Activated T-cell treated with anti-CD3 and anti-CD28 coated beads, Interleukin-2, amount 50 U/mL, for 4 hours (primary cell): ENCODE data around the gene RFESD. TPM values are rescaled to one million over a fixed set of nuclear protein-coding genes. Genes with fewer than 3 reads are reported as not detected.
A peak's percentile ranks its signal among the peaks of the same experiment; 100 is the strongest.
"Not testable (repeated sequence)": the region's sequence is repeated elsewhere in the genome, so short reads cannot be mapped to it uniquely, and the experiment has no call there.

Experiments
- ATAC-seq, 2 donors: fragments of 200-7000 bp; cut with Tn5 transposase; one replicate each; pipeline ENCODE4 v1.10.0; 2021
- DNase-seq: peaks from one replicate; pipeline ENCODE4 v3.0.0-alpha.2; 2020
- H3K27me3 Mint-ChIP-seq: one replicate; pipeline ENCODE4 v1.8.0; 2021; ENCODE audit warnings: low read depth, mixed read lengths
- H3K36me3 Mint-ChIP-seq: one replicate; pipeline ENCODE4 v1.8.0; 2022; ENCODE audit warnings: mixed read lengths; ENCODE audit not compliant: insufficient read depth
- H3K4me1 Mint-ChIP-seq: one replicate; pipeline ENCODE4 v1.8.0; 2021; ENCODE audit warnings: low read depth, mixed read lengths
- H3K4me3 Mint-ChIP-seq: one replicate; pipeline ENCODE4 v1.8.0; 2021; ENCODE audit warnings: mild to moderate bottlenecking, moderate library complexity, mixed read lengths
- H3K9me3 Mint-ChIP-seq: one replicate; pipeline ENCODE4 v1.8.0; 2021; ENCODE audit warnings: mixed read lengths
- total RNA-seq, 3 donors: library from RNA; stranded (reverse); gene quantifications; one replicate each; pipeline ENCODE4 v1.2.1, GENCODE V29; 2021

The RFESD gene
- total RNA-seq, 3 donors from 2014 or later = 3.2 to 5.4 (median 5.1) TPM

DNA sequence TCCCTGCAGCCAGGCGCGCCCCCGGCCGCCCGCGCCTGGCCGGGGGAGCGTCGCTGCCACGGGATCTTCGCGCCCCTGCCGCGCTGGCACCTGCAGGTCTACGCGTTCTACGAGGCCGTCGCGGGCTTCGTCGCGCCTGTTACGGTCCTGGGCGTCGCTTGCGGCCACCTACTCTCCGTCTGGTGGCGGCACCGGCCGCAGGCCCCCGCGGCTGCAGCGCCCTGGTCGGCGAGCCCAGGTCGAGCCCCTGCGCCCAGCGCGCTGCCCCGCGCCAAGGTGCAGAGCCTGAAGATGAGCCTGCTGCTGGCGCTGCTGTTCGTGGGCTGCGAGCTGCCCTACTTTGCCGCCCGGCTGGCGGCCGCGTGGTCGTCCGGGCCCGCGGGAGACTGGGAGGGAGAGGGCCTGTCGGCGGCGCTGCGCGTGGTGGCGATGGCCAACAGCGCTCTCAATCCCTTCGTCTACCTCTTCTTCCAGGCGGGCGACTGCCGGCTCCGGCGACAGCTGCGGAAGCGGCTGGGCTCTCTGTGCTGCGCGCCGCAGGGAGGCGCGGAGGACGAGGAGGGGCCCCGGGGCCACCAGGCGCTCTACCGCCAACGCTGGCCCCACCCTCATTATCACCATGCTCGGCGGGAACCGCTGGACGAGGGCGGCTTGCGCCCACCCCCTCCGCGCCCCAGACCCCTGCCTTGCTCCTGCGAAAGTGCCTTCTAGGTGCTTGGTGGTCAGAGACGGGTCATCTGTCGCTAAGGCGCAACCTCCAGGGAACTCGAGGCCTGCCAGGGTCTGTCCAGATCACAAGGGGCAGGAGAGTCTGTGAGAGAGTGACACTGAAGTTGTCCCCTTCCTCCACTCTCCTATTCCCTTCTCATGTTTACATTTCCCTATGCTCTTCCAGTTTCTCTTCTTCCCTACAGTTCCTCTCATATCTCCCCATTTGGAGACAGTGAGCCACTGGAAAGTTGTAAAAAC, 25.4 kb upstream of the RFESD start:
- H3K4me1 Mint-ChIP-seq = peaks cover 58% of the 10 kb centered on the region
- H3K4me3 Mint-ChIP-seq = peak overlapping the region; percentile 79
- no peaks in the 10 kb centered on the region for H3K36me3 Mint-ChIP-seq
- no peaks in the 10 kb centered on the region for H3K9me3 Mint-ChIP-seq
- ATAC-seq (peak; percentile 56 to 58), DNase-seq (peak; percentile 41)
- no peaks in the 10 kb centered on the region for H3K27me3 Mint-ChIP-seq

DNA sequence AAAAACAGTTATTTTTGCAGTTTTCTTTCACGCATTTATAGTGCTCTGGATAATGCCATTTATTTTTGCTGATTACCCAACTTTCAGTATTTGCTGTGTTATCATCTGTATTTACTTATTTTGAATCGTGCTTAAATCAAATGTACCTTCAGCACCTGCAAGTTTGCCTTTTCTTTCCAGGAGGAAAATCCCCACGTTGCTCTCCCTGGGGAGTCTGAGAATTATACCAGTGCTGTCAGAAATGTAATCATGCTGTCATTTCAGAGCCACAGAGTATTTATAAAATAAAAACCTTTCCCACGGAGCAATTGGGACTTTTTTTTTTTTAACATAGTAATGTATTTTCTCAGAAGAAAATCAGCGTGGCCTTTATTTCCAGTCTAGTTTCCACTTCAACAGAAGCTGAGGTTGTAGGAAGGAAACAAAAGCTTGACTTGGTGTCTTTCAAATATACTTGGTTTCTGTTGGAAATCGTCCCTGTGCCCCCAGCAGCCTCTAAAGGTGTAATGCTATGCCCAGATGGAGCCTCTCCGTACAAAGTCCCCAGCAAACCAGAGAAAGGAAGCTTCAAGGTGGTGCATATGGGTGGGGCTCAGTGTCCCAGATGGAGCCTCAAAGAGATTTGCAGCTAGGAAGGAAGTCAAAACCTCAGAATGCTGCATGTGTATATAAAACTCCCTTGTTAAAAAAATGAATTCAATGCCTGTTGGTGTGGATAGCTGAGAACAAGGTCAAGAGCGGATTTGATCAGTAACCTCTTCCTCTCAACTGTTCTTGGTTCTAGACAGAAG, 24.5 kb upstream of the RFESD start:
- Mint-ChIP-seq H3K9me3 (no peaks in the 10 kb centered on the region), H3K4me1 (peaks cover 52% of the 10 kb centered on the region), H3K4me3 (peak overlapping the region; percentile 79), H3K36me3 (no peaks in the 10 kb centered on the region), H3K27me3 (no peaks in the 10 kb centered on the region)
- DNase-seq (no peak), ATAC-seq (no peak)

DNA sequence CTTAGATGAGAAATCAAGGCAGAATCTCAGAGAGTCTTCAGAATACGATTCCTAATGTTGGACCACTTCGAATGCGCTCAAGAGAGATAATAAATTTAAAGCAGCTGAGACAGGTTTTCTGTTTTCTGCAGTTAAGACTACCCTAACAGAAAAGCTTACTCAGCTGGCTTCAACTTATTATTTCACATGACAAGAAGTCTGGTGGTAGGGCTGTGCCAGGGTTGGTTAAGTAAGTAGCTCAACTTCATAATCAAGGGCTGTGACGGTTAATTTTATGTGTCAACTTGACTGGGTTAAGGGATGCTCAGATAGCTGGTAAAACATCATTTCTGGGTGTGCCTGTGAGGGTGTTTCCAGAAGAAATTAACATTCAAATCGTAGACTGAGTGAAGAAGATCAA, 22.9 kb upstream of the RFESD start:
- Mint-ChIP-seq H3K27me3 (no peaks in the 10 kb centered on the region), H3K4me3 (no peak overlapping the region), H3K4me1 (peaks cover 42% of the 10 kb centered on the region), H3K36me3 (no peaks in the 10 kb centered on the region), H3K9me3 (no peaks in the 10 kb centered on the region)
- ATAC-seq (no peak), DNase-seq (no peak)

DNA sequence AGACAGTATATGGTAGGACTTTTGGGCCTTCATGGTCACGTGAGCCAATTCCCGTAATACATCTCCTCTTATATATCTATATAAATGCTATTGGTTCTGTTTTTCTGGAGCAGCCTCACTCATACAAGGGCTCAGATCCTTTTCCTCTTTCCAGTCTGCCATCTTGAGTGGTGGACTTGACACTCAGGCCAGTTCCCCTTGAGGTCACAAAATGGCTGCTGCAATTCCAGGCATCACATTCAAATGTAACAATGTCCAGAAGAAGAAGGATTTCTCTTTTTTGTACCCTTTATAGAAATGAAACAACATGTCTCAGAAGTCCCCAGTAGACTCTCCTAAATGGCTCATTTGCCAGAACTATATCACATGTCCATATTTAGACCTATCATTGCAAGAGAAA, 22.2 kb upstream of the RFESD start:
- DNase-seq (no peak), ATAC-seq (no peak)
- Mint-ChIP-seq H3K36me3 (no peaks in the 10 kb centered on the region), H3K4me3 (no peak overlapping the region), H3K27me3 (no peaks in the 10 kb centered on the region), H3K4me1 (peaks cover 36% of the 10 kb centered on the region), H3K9me3 (no peaks in the 10 kb centered on the region)

DNA sequence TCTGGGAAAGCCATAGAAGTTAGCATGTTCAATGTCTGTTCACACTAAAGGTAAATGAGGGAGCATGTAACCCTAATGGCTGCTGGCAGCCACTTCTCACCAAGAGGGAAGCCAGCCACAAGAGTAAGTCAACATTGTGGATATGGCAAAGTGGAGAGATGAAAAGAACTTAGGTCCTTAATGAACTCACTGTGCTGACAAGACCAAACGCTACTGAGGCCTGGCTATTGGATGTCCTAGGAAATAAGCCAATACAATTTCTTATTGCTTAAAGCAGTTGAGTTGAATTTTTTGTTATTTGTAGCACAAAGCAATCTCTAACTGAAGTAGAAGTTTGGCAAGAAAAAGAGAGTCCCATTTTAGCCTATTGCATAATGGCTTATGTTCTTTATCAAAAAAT, 19.9 kb upstream of the RFESD start:
- no peak for ATAC-seq
- H3K4me3 Mint-ChIP-seq = no peak overlapping the region
- no peaks in the 10 kb centered on the region for H3K27me3 Mint-ChIP-seq
- peaks cover 2% of the 10 kb centered on the region for H3K9me3 Mint-ChIP-seq
- no peaks in the 10 kb centered on the region for H3K36me3 Mint-ChIP-seq
- DNase-seq = no peak
- H3K4me1 Mint-ChIP-seq = peaks cover 33% of the 10 kb centered on the region

DNA sequence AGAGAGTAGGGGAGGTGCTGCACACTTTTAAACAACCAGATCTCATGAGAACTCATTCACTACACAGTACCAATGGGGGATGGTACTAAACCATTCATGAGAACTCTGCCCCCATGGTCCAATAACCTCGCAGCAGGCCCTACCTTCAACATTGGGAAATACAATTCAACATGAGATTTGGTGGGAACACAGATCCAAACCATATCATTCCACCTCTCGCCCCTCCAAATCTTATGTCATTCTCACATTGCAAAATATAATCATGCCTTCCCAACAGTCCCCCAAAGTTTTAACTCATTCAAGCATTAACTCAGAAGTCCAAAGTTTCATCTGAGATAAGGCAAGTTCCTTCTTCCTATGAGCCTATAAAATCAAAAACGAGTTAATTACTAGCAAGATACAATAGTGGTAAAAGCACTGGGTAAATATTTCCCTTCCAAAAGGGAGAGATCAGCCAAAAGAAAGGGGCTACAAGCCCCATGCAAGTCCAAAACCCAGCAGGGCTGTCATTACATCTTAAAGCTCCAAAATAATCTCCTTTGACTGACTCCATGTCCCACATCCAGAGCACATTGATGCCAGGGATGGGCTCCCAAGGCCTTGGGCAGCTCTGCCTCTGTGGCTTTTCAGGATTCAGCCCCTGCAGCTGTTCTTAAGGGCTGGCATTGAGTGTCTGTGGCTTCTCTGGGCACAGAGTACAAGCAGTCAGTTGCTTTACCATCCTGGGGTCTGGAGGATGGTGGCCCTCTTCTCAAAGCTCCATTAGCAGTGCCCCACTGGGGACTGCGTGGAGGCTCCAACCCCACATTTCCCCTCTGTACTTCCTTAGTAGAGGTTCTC, 18.4 kb upstream of the RFESD start:
- peaks cover 30% of the 10 kb centered on the region for H3K4me1 Mint-ChIP-seq
- DNase-seq (no peak), ATAC-seq (no peak)
- H3K27me3 Mint-ChIP-seq = no peaks in the 10 kb centered on the region
- no peak overlapping the region for H3K4me3 Mint-ChIP-seq
- peaks cover 11% of the 10 kb centered on the region for H3K9me3 Mint-ChIP-seq
- peaks cover 1% of the 10 kb centered on the region for H3K36me3 Mint-ChIP-seq

DNA sequence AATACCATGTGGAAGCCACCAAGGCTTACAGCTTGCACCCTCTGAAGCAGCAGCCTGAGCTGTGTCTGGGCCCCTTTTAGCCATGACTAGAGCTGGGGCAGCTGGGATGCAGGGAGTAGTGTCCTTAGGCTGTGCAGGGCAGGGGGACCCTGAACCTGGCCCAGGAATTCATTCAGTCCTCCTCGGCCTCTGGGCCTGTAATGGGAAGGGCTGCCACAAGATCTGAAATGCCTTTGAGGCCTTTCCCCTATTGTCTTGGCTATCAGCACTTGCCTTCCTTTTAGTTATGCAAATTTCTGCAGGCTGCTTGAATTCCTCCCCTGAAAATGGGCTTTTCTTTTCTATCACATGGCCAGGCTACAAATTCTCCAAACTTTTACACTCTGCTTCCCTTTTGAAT, 17.6 kb upstream of the RFESD start:
- H3K4me1 Mint-ChIP-seq = peaks cover 31% of the 10 kb centered on the region
- no peak for ATAC-seq
- H3K27me3 Mint-ChIP-seq = no peaks in the 10 kb centered on the region
- DNase-seq = no peak
- peaks cover 1% of the 10 kb centered on the region for H3K36me3 Mint-ChIP-seq
- H3K4me3 Mint-ChIP-seq = no peak overlapping the region
- H3K9me3 Mint-ChIP-seq = peaks cover 11% of the 10 kb centered on the region

DNA sequence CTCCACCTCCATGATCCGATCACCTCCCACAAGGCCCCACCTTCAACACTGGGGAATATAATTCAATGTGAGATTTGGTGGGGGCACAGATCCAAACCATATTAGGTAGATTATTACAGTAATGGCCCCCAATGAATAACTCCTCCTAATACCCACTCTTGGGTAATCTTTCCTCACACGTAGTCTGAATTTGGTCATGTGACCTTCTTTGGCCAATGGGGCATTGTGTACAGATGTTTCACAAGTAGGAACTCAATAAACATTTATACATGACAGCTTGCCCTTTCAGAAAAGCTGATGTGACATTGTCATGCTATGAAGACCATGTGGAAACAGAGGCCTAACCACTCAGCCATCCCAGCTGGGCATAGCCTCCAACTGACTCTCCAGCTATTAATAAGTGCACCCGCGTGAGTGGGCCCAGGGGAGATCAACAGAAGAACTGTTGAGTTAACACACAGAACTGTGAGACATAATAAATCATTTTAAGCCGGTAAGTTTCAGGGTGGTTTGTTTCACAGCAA, 16.1 kb upstream of the RFESD start:
- Mint-ChIP-seq H3K4me1 (peaks cover 26% of the 10 kb centered on the region), H3K9me3 (peaks cover 11% of the 10 kb centered on the region), H3K27me3 (no peaks in the 10 kb centered on the region), H3K36me3 (peaks cover 1% of the 10 kb centered on the region), H3K4me3 (no peak overlapping the region)
- ATAC-seq (no peak), DNase-seq (no peak)

DNA sequence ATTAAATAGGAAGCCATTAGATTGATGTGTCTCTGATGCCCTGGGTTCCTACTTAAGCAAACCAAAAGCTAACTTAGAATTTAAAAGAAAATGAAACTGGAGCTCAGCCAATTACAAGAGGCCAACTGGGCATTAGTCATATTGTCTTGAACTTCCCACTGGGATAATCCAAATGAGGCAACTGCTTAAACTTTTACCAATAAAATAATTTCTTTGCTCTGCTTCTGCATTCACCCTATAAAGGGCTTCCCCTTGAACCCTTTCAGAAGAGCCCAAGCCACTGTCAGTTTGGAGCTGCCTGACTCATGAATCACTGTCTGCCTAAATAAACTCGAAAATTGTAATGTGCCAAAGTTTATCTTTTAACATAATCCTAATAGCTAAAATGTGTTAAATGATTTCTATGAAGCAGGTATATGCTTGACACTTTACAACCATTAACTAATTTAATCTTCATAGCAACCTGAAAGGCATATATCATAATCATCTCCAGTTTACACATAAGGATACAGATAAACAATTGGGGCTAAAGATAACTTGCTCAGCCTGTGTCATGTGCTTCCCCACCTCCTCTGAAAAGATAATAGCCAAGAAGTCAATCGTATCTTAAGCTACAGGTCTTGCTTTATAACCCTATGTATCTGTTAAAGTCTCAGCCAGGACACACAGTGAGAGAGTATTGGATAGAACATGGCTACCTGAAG, 15.2 kb upstream of the RFESD start:
- H3K4me1 Mint-ChIP-seq = peaks cover 26% of the 10 kb centered on the region
- peaks cover 1% of the 10 kb centered on the region for H3K36me3 Mint-ChIP-seq
- no peak for DNase-seq
- H3K27me3 Mint-ChIP-seq = no peaks in the 10 kb centered on the region
- ATAC-seq = peak; percentile 1 to 4
- peaks cover 11% of the 10 kb centered on the region for H3K9me3 Mint-ChIP-seq
- peak overlapping the region; percentile 39 for H3K4me3 Mint-ChIP-seq

DNA sequence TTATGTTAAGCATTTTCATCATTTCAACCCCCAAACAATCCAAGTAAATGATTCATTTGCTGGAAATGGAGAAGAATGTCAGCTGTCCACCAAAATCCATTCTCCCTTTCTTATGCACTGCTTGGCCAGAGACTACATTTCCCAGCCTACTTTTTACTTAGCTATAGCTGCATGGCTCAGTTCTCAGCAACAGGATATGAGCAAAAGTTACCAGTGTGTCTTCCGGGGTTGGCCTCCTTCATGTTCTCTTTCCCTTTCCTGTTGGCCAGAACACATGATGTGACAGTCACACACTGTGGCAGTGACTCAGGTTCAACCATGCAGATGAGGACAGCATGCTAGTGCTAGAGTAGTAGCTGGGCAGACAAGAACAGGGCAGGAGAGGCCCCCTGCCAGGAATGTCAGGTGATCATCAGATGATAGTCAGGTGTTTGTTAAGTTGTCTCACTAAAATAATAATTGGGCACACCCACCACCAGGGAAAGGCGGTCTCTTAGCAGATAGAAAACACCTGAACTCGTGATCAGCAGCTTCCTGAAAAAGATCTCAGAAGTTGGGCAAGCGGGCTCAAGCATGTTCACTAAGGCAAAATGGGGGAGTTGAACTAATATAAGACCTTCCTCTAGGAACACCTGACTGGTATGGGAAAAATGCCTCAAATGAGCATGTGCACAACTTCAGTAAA, 14.4 kb upstream of the RFESD start:
- H3K27me3 Mint-ChIP-seq = no peaks in the 10 kb centered on the region
- peaks cover 11% of the 10 kb centered on the region for H3K9me3 Mint-ChIP-seq
- peaks cover 1% of the 10 kb centered on the region for H3K36me3 Mint-ChIP-seq

DNA sequence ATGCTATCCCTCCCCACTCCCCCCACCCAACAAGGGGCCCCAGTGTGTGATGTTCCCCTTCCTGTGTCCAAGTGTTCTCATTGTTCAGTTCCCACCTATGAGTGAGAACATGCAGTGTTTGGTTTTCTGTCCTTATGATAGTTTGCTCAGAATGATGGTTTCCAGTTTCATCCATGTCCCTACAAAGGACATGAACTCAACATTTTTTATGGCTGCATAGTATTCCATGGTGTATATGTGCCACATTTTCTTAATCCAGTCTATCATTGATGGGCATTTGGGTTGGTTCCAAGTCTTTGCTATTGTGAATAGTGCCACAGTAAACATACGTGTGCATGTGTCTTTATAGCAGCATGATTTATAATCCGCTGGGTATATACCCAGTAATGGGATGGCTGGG, 13.6 kb upstream of the RFESD start:
- DNase-seq, H3K36me3 Mint-ChIP-seq, H3K27me3 Mint-ChIP-seq, ATAC-seq, H3K4me3 Mint-ChIP-seq: not testable (repeated sequence)
- peaks cover 26% of the 10 kb centered on the region for H3K4me1 Mint-ChIP-seq
- peaks cover 11% of the 10 kb centered on the region for H3K9me3 Mint-ChIP-seq

More for the DNA sequence above, 14.4 kb upstream of the RFESD start:
- ATAC-seq = peak; percentile 99
- H3K4me1 Mint-ChIP-seq = peaks cover 26% of the 10 kb centered on the region
- DNase-seq = peak; percentile 62
- H3K4me3 Mint-ChIP-seq = peak overlapping the region; percentile 39

DNA sequence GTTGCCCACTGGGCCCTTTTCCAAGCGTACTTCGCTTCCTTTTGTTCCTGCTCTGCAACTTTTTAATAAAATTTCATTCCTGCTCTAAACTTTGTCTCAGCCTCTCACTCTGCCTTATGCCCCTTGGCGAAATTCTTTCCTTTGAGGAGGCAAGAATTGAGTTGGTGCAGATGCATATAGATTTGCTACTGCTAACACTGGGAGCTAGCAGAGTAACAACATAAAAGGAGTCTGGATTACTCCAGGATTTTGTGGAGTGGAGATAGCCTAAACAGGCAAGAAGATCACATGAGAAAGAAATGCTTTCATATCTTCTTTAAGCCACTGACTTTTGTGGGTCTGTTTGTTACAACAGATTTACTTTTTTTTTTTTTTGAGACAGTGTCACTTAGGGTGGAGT, 12.9 kb upstream of the RFESD start:
- no peak for DNase-seq
- Mint-ChIP-seq H3K9me3 (peaks cover 11% of the 10 kb centered on the region), H3K36me3 (peaks cover 1% of the 10 kb centered on the region), H3K27me3 (no peaks in the 10 kb centered on the region), H3K4me1 (peaks cover 26% of the 10 kb centered on the region), H3K4me3 (no peak overlapping the region)
- ATAC-seq = no peak

DNA sequence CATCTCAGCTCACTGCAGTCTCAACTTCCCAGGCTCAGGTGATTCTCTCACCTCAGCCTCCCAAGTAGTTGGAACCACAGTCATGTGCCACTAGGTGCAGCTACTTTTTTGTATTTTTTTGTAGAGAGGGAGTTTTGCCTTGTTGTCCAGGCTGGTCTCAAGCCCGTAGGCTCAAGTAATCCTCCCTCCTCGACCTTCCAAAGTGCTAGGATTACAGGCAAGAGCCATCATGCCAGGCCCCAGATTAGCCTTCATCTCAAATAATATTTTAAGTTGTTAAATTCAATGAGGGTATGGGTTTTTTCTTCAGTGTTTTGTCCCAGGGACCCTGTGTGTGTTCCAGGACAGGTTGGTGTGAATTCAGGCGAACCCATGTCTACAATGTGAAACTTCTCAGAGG, 12.5 kb upstream of the RFESD start:
- H3K36me3 Mint-ChIP-seq = peaks cover 1% of the 10 kb centered on the region
- DNase-seq (no peak), ATAC-seq (no peak)
- peaks cover 26% of the 10 kb centered on the region for H3K4me1 Mint-ChIP-seq
- no peaks in the 10 kb centered on the region for H3K27me3 Mint-ChIP-seq
- H3K4me3 Mint-ChIP-seq = no peak overlapping the region
- peaks cover 11% of the 10 kb centered on the region for H3K9me3 Mint-ChIP-seq
